ENCODE results near the gene SMCO1. TPM values are rescaled to one million over a fixed set of nuclear protein-coding genes. Genes with fewer than 3 reads are reported as not detected.

The SMCO1 gene
- total RNA-seq, 1 experiment from 2014 or later, result not detected

- no peak for TF ChIP-seq CTCF (IDR thresholded peaks at IDR 0.05; ENCODE audit: unreplicated experiment)
- POLR2A ChIA-PET, result no interaction called here
- H3K4me3 Mint-ChIP-seq (ENCODE audit: unreplicated experiment), result no peak overlapping the region
- H3K27ac Mint-ChIP-seq (ENCODE audit: low read depth, unreplicated experiment), result no peak overlapping the region
- H3K4me1 Mint-ChIP-seq (ENCODE audit: insufficient read depth, unreplicated experiment), result peaks cover 12% of the 10 kb centered on the region
- DNase-seq (ENCODE audit: unreplicated experiment), result no peak
- H3K36me3 Mint-ChIP-seq (ENCODE audit: insufficient read depth, unreplicated experiment), result no peaks in the 10 kb centered on the region
- H3K27me3 Mint-ChIP-seq (ENCODE audit: insufficient read depth, unreplicated experiment), result no peaks in the 10 kb centered on the region
- intact Hi-C loops (cut with micrococcal nuclease), result loop anchor here (10.0 kb wide), 1 partner anchor 152 kb away; no protein-coding TSS in a partner anchor
- BruUV-seq (replicated peaks), result no TSS peak
- H3K9me3 Mint-ChIP-seq (ENCODE audit: unreplicated experiment), result peaks cover 8% of the 10 kb centered on the region
- CTCF ChIA-PET, result no interaction called here
These were observed 18.1 kb upstream of the SMCO1 start for GRCh38 chr3:196533260-196533681.

- no peak overlapping the region for H3K4me3 Mint-ChIP-seq (ENCODE audit: unreplicated experiment)
- no peak for TF ChIP-seq CTCF (IDR thresholded peaks at IDR 0.05; ENCODE audit: unreplicated experiment)
- no peaks in the 10 kb centered on the region for H3K27me3 Mint-ChIP-seq (ENCODE audit: insufficient read depth, unreplicated experiment)
- H3K4me1 Mint-ChIP-seq (ENCODE audit: insufficient read depth, unreplicated experiment), result peaks cover 7% of the 10 kb centered on the region
- H3K9me3 Mint-ChIP-seq (ENCODE audit: unreplicated experiment), result peaks cover 8% of the 10 kb centered on the region
- ChIA-PET POLR2A (interaction anchor here (0.6 to 1.0 kb wide), 2 partner anchors 38 to 193 kb away, joined by 3 to 4 read pairs; no protein-coding TSS in a partner anchor), CTCF (interaction anchor here (0.5 to 1.1 kb wide), 3 partner anchors 9 to 78 kb away, joined by 3 read pairs; no protein-coding TSS in a partner anchor)
- no peaks in the 10 kb centered on the region for H3K36me3 Mint-ChIP-seq (ENCODE audit: insufficient read depth, unreplicated experiment)
- intact Hi-C loops (cut with micrococcal nuclease), result loop anchor here (10.0 kb wide), 1 partner anchor 153 kb away; no protein-coding TSS in a partner anchor
- H3K27ac Mint-ChIP-seq (ENCODE audit: low read depth, unreplicated experiment), result no peak overlapping the region
- no TSS peak for BruUV-seq (replicated peaks)
- peak; percentile 30 for DNase-seq (ENCODE audit: unreplicated experiment)
These were observed 16.3 kb upstream of the SMCO1 start for GRCh38 chr3:196531418-196531817.

DNA sequence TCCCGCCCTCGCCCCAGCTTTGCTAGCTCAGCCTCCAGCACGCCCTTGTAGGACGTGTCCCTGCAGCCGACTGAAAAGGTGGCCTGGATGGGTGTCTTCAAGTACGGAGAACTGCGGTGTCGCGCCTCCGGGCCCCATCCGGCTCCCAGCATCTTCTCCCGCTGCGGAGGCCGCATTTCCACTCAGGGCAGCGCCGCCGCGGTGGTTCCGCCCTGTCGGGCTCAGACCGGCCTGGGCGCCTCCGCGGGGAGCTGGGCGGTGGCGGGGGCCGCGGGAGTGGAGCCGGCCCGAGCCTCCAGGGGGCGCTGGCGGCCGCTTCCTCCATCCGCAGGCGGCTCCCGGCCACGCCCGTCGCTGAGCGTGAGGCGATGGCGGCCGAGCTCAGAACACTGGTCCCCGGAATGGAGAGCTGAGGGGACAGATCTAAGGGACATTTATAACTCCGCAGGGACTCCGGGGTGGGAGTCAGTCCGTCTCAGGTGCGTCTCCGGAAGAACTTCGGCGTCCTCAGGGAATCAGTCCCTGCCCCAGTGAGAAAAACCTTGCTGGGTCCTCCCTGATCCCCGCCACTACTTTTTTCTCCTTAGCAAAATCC is 13.6 kb upstream of the SMCO1 start:
- peak; percentile 56 for DNase-seq (ENCODE audit: unreplicated experiment)
- ChIA-PET CTCF (interaction anchor here (0.5 to 1.5 kb wide), 16 partner anchors 10 to 543 kb away, joined by 3 to 7 read pairs (median 3); partner anchors contain the start of genes FBXO45 and WDR53), POLR2A (interaction anchor here (0.6 to 1.5 kb wide), 6 partner anchors 26 to 239 kb away, joined by 3 to 12 read pairs (median 3); partner anchors contain the start of genes FBXO45, RNF168 and WDR53)
- no TSS peak for BruUV-seq (replicated peaks)
- Mint-ChIP-seq H3K36me3 (ENCODE audit: insufficient read depth, unreplicated experiment) (no peaks in the 10 kb centered on the region), H3K27ac (ENCODE audit: low read depth, unreplicated experiment) (no peak overlapping the region), H3K4me3 (ENCODE audit: unreplicated experiment) (peak overlapping the region; percentile 52), H3K4me1 (ENCODE audit: insufficient read depth, unreplicated experiment) (peaks cover 12% of the 10 kb centered on the region), H3K9me3 (ENCODE audit: unreplicated experiment) (peaks cover 8% of the 10 kb centered on the region), H3K27me3 (ENCODE audit: insufficient read depth, unreplicated experiment) (no peaks in the 10 kb centered on the region)
- intact Hi-C loops (cut with micrococcal nuclease), result no loop called here
- peak; percentile 44 for TF ChIP-seq CTCF (IDR thresholded peaks at IDR 0.05; ENCODE audit: unreplicated experiment)

DNA sequence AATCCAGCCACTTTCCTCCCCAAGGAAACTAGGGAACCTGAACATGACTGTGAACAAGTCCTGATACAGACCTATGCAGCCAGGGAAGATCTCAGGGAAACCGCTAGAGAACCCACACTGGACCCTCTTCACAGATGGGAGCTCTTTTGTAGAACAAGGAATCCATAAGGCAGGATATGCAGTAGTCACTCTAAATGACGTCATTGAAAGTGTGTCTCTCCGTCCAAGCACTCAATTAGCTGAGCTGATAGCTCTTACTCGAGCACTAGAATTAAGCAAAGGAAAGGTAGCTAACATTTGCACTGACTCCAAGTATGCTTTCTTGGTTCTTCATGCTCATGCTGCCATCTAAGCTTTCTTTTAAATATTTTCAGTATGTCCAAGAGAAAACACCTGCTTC is 10.0 kb upstream of the SMCO1 start:
- H3K4me3 Mint-ChIP-seq (ENCODE audit: unreplicated experiment), result no peak overlapping the region
- H3K36me3 Mint-ChIP-seq (ENCODE audit: insufficient read depth, unreplicated experiment), result no peaks in the 10 kb centered on the region
- H3K27me3 Mint-ChIP-seq (ENCODE audit: insufficient read depth, unreplicated experiment), result no peaks in the 10 kb centered on the region
- TF ChIP-seq CTCF (IDR thresholded peaks at IDR 0.05; ENCODE audit: unreplicated experiment), result no peak
- ChIA-PET CTCF (interaction anchor here (0.6 to 0.7 kb wide), 2 partner anchors 41 to 163 kb away, joined by 3 read pairs; no protein-coding TSS in a partner anchor), POLR2A (interaction anchor here (1.3 kb wide), 1 partner anchor 21 kb away, joined by 7 read pairs; no protein-coding TSS in a partner anchor)
- intact Hi-C loops (cut with micrococcal nuclease), result no loop called here
- H3K9me3 Mint-ChIP-seq (ENCODE audit: unreplicated experiment), result peaks cover 8% of the 10 kb centered on the region
- H3K4me1 Mint-ChIP-seq (ENCODE audit: insufficient read depth, unreplicated experiment), result peaks cover 12% of the 10 kb centered on the region
- DNase-seq (ENCODE audit: unreplicated experiment), result no peak
- no peak overlapping the region for H3K27ac Mint-ChIP-seq (ENCODE audit: low read depth, unreplicated experiment)
- BruUV-seq (replicated peaks), result no TSS peak

All from MCF 10A (cell line).